Activated T-helper 17 cell treated with anti-CD3 and anti-CD28 coated beads, Interleukin-2, amount 50 U/mL, for 72 hours (primary cell): ENCODE measurements around the gene ZNRD2. TPM values are rescaled to one million over a fixed set of nuclear protein-coding genes. Genes with fewer than 3 reads are reported as not detected.

ENCODE experiments used
- ATAC-seq: fragments of 150-1000 bp; cut with Tn5 transposase; replicated peaks from 2 replicates; pipeline ENCODE4 v1.10.0; 2021; ENCODE audit warnings: mild to moderate bottlenecking, moderate library complexity
- H3K27ac Mint-ChIP-seq: one replicate; pipeline ENCODE4 v1.8.0; 2022; ENCODE audit warnings: mixed read lengths
- H3K27me3 Mint-ChIP-seq: one replicate; pipeline ENCODE4 v1.8.0; 2022; ENCODE audit warnings: mixed read lengths
- H3K36me3 Mint-ChIP-seq: one replicate; pipeline ENCODE4 v1.8.0; 2022; ENCODE audit warnings: low read depth, mild to moderate bottlenecking, mixed read lengths
- H3K4me1 Mint-ChIP-seq: one replicate; pipeline ENCODE4 v1.8.0; 2022; ENCODE audit warnings: mixed read lengths
- H3K4me3 Mint-ChIP-seq: one replicate; pipeline ENCODE4 v1.8.0; 2022; ENCODE audit warnings: mild to moderate bottlenecking, mixed read lengths
- H3K9me3 Mint-ChIP-seq: one replicate; pipeline ENCODE4 v1.8.0; 2022; ENCODE audit warnings: mixed read lengths
- total RNA-seq, 2 donors: library from RNA; stranded (reverse); gene quantifications; one replicate each; pipeline ENCODE4 v1.2.3, GENCODE V29; 2022

Gene ZNRD2
- total RNA-seq, 2 donors from 2014 or later, result 30.3 to 49.4 TPM

DNA sequence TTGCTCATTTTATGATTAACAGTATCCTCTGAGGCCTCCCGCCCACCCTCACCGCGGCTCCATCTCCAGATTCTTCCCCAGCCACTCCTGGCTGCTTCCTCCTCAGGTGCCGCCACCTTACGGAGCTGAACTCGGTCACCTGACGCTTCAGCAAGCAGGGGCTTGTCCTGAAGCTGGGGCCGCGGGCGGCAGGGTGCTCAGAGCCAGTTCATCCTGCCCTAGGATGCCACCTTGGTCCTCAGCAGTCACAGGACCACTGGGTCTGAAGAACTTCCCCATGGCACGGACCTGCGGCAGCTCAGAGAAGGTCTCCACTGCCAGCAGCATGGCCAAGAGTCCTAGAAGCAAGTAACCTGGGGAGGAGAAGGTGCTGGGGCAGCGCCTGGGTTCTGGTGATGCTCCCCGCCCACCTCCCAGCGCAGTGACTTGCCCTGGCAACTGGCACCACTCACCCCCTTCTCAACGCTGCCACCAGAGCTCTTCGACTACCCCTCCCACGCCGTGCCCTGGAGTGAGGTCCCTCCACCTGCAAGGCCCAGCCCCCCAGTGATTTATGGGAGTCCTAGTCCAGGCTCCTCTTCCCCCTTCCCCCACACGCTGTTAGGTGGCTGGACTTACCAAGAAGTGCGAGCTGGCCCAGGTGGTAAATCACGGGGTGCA is 22.7 kb downstream of the ZNRD2 start:
- Mint-ChIP-seq H3K4me3 (no peak overlapping the region), H3K36me3 (peaks cover 68% of the 10 kb centered on the region), H3K4me1 (peaks cover 17% of the 10 kb centered on the region), H3K9me3 (no peaks in the 10 kb centered on the region), H3K27me3 (no peaks in the 10 kb centered on the region), H3K27ac (no peak overlapping the region)
- no peak for ATAC-seq

DNA sequence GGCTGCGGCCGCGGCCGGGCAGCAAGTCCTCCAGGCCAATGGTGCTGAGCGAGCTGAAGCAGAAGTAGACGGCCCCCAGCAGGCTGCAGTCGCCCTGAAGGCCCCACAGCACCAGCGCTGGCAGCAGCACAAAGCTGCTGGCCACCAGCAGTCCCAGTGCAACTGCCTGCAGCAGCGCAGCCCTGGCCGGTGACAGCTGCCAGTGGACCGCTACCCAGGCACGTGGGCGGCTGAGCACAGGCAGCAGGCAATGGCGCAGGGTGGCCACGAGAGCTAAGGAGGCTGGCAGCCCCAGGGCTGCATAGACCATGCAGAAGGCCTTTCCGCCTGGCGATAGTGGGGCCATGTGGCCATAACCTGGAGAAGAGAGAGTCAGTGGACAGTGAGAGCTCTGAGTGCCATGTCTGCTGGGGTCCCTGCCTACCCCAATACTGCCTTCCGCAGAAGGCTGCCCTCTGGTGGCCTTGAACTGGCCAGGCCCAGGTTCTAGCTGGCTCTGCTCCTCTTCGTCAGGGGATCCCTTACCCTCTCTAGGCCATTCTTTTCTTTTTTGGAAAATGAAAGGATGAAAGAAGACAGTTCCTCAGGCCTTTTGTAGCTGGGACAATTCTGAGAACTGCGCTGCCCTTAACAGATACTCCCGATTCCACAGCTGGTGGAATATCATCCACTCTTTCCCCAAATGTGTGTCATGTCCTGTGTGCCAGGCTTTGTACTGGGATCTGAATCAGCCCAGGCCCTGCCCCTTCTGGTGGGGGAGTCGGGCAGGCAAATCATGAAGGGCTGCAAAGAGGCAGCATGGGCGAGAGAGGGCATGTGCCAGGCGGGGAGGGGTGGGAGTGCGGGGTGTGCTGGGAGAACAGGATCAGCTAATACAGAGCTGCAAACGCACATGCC is 23.5 kb downstream of the ZNRD2 start:
- ATAC-seq, result peak; percentile 48
- H3K27me3 Mint-ChIP-seq, result no peaks in the 10 kb centered on the region
- peak overlapping the region; percentile 36 for H3K27ac Mint-ChIP-seq
- peaks cover 10% of the 10 kb centered on the region for H3K4me1 Mint-ChIP-seq
- peaks cover 68% of the 10 kb centered on the region for H3K36me3 Mint-ChIP-seq
- H3K4me3 Mint-ChIP-seq, result no peak overlapping the region
- H3K9me3 Mint-ChIP-seq, result no peaks in the 10 kb centered on the region

DNA sequence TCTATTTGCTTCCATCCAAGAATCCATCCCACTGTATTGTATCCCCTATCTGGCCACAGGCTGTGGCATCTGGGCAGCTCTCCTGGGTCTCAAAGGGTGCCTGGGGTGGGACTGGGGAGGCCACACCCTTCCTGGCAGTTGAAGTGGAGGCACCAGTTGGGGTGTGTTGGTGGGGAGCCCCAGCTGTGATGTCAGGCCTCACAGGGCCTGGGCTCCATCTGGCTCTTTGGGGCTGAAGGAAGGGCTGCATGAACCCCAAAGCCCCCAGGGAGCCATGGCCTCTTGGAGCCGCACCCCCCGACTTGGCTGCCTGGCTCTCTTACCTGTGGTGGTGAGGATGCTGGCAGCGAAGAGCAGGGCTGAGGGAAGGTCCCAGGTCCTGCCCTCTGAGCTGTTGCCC is 24.9 kb downstream of the ZNRD2 start:
- H3K9me3 Mint-ChIP-seq, result no peaks in the 10 kb centered on the region
- peak overlapping the region; percentile 63 for H3K27ac Mint-ChIP-seq
- H3K36me3 Mint-ChIP-seq, result peaks cover 62% of the 10 kb centered on the region
- no peak for ATAC-seq
- no peaks in the 10 kb centered on the region for H3K27me3 Mint-ChIP-seq
- H3K4me1 Mint-ChIP-seq, result peaks cover 10% of the 10 kb centered on the region
- H3K4me3 Mint-ChIP-seq, result no peak overlapping the region

DNA sequence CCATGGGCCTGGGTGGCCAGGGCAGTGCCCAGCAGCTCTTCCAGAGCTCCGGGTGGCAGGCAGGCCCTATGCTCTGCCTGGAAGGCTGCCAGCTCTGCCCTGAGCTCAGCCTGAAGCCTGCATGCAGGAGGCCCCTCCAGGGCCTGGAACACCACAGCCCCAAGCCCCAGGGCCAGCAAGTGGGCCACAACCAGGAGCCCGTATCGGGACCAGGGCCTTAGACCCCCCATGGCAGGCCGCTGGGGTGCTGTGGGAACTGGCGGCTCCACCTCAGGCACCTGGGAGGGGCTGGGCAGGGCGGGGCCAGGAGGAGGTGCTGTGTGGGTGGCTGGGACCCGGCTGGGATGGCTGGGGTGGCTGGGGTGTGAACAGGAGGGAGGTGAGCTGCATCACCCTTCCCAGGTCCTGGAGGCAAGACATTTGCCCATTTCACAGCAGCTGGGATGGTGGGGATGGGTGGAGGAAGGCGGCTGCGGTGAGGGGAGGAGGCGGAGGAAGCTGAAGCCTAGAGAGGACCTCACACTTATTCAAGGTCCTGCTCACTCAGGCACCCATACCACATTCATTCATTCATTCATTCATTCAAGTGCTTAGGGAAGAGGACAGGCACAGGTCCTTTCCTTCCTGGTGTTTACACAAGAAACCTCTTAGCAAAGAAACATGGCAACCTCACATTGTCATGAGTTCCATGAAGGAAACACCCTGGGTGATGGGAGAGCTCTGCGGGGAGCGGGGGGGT is 25.4 kb downstream of the ZNRD2 start, which contains the start of gene KCNK7:
KCNK7 (minus strand) TSS at position 258 of the 739 bp plus-strand sequence; CDS start at position 230, 28 bp downstream.
- H3K9me3 Mint-ChIP-seq, result no peaks in the 10 kb centered on the region
- no peaks in the 10 kb centered on the region for H3K27me3 Mint-ChIP-seq
- H3K36me3 Mint-ChIP-seq, result peaks cover 56% of the 10 kb centered on the region
- no peak within 1 kb of the TSS for H3K4me3 Mint-ChIP-seq
- peak within 1 kb of the TSS; percentile 79 for H3K27ac Mint-ChIP-seq
- H3K4me1 Mint-ChIP-seq, result peaks cover 10% of the 10 kb centered on the region
- ATAC-seq, result peak; percentile 8

DNA sequence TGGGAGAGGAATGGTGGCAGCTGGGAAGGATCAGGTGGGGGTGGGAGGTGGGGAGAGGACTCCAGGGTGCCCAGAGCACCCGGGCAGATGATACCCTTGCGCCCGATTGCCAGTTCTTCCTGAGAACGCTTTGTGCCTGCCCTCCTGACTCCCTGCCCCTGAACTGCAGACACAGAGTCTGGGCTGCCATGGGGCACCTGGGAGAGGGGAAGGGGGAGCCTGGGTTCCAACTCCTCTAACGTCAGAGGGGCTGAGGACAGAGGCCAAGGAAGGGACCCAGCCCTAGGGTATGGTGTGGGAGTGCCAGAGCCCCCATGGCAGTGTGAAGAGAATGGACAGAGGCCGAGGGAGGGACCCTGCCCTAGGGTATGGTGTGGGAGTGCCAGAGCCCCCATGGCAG is 26.2 kb downstream of the ZNRD2 start:
- Mint-ChIP-seq H3K4me1 (peaks cover 10% of the 10 kb centered on the region), H3K27ac (peak overlapping the region; percentile 79)

DNA sequence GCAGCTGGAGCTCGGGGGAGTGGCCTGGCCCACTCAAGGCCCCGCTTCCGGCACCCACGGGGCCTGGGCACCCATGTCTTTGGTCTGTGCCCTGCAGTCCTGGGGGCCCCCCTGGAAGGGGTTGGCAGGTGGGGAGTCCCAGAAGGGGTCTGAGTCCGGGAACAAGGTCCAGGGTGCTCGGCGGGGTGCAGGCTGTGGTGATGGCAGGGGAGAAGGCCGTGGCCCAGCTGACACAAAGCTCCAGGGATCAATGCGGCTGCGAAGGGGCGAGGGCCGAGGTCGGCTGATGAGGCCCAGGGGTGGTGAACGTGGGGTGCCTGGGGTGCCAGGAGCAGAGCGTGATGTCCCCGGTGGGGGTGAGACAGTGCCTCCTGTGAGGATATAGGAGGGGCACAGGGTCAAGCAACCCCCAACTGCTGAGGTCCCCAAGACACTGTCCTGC is 28.0 kb downstream of the ZNRD2 start:
- no peaks in the 10 kb centered on the region for H3K9me3 Mint-ChIP-seq
- H3K36me3 Mint-ChIP-seq, result peaks cover 52% of the 10 kb centered on the region
- no peak for ATAC-seq
- H3K4me3 Mint-ChIP-seq, result no peak overlapping the region
- H3K4me1 Mint-ChIP-seq, result peaks cover 10% of the 10 kb centered on the region
- H3K27me3 Mint-ChIP-seq, result no peaks in the 10 kb centered on the region
- H3K27ac Mint-ChIP-seq, result no peak overlapping the region

More for the DNA sequence above, 26.2 kb downstream of the ZNRD2 start:
- H3K36me3 Mint-ChIP-seq, result peaks cover 48% of the 10 kb centered on the region
- no peak overlapping the region for H3K4me3 Mint-ChIP-seq
- no peaks in the 10 kb centered on the region for H3K27me3 Mint-ChIP-seq
- no peaks in the 10 kb centered on the region for H3K9me3 Mint-ChIP-seq
- ATAC-seq, result no peak

DNA sequence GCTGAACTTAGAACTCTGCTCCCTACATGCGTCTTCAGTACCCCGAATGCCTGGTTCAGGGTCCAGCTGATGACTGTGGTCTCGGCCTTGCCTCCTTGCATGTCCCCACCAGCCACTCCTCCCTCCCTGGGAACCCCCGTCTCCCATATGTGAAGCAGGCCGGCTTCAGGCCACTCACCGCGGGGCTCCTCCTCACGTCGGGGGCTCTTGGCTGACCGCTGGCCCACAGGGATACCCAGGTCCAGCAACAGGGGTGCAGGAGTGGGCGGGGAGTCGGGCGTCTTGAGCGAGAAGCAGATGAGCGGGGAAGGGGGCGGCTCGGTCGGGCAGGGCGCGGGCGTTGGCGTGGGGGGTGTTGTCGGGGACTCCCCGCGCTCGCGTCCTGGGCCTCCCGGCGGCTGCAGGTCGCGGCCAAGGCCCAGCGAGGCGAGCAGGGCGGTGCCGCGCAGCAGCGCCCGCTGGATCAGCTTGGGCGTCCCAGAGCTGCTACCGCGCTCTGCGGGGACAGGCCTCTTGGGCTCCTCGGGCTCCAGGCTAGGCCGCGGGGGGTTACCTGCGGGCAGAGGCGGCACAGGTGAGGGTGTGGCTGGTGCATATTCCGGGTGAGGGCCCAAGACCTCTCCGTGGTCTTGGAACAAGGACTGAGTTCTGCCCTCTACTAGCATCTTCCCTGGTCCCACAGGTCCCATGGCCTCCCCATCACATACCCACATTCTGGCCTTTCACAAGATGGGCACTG is 29.1 kb downstream of the ZNRD2 start:
- Mint-ChIP-seq H3K4me3 (no peak overlapping the region), H3K4me1 (peaks cover 10% of the 10 kb centered on the region), H3K27me3 (no peaks in the 10 kb centered on the region), H3K36me3 (peaks cover 54% of the 10 kb centered on the region), H3K27ac (no peak overlapping the region), H3K9me3 (no peaks in the 10 kb centered on the region)
- ATAC-seq, result no peak

DNA sequence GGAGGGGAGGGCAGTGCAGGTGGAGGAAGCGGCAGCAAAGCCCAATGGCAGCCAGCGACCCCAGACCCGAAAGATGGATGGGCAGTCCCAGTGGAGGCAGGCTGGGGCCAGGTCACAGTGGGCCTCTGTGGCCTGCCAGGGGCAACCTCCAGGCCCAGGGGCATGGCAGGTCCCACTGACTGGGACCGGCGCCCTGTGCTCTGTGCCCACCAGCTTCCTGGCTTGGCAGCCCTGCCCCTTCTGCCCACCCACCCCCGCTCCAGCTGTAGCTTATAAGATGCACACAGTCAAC is 29.6 kb downstream of the ZNRD2 start:
- Mint-ChIP-seq H3K9me3 (no peaks in the 10 kb centered on the region), H3K27me3 (no peaks in the 10 kb centered on the region), H3K36me3 (peaks cover 59% of the 10 kb centered on the region), H3K27ac (no peak overlapping the region), H3K4me3 (no peak overlapping the region), H3K4me1 (peaks cover 8% of the 10 kb centered on the region)
- no peak for ATAC-seq

DNA sequence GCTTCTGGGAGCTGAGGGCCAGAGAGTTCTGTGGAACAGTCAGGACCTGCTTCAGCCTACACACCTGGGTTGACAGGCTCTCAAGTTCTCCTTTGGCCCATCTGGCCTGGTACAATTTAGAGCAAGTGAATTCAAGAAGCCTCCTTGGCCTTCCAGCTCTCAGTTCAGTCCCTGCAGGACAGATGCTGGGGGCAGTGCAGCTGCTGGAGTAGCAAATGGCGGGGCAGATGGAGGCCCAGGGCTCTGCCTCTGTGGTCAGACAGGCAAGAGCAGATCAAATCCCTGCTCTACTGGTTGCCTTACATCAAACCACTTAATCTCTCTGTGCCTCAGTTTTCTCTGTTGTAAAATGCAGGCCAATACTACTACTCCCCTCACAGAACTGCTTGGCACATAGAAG is 34.0 kb downstream of the ZNRD2 start:
- no peak overlapping the region for H3K27ac Mint-ChIP-seq
- H3K36me3 Mint-ChIP-seq, result peaks cover 70% of the 10 kb centered on the region
- no peaks in the 10 kb centered on the region for H3K4me1 Mint-ChIP-seq
- H3K9me3 Mint-ChIP-seq, result no peaks in the 10 kb centered on the region
- no peaks in the 10 kb centered on the region for H3K27me3 Mint-ChIP-seq
- no peak overlapping the region for H3K4me3 Mint-ChIP-seq
- ATAC-seq, result no peak

DNA sequence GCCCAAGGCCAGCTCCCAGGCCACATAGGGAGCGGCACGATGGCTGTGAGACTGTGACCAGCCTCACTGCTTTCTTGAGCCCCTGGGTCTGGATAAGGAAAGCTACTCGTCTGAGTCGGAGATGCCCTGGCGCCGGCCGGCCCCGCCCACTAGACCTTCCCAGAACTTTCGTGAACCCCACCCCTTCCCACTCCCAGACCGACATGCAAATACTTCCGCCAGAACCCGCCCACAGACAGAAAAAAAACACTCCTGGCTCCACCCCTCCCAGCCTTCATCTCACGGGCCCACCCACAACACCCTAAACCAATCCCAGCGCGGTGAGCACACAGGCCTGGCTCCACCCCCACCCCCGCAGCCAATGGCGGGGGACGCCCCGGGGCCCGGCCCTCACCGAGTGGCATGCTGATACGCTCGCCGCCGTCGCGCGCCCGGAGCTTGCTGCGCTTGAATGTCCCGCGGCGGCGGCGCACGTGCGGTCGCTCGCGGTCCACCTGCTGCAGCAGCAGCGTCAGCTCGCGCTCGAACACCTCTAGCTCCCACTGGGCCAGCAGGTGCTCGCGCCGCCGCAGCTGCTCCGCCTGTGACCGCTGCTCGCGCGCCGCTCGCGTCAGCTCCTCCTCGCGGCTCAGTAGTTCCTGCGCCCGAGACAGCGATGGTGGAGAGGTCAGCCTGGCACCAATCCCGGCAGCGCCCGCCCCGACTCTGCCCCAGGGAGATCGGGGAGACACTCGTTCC is 36.8 kb downstream of the ZNRD2 start:
- Mint-ChIP-seq H3K27me3 (no peaks in the 10 kb centered on the region), H3K4me1 (peaks cover 10% of the 10 kb centered on the region), H3K27ac (no peak overlapping the region), H3K4me3 (no peak overlapping the region), H3K9me3 (no peaks in the 10 kb centered on the region), H3K36me3 (peaks cover 97% of the 10 kb centered on the region)
- peak; percentile 63 for ATAC-seq

DNA sequence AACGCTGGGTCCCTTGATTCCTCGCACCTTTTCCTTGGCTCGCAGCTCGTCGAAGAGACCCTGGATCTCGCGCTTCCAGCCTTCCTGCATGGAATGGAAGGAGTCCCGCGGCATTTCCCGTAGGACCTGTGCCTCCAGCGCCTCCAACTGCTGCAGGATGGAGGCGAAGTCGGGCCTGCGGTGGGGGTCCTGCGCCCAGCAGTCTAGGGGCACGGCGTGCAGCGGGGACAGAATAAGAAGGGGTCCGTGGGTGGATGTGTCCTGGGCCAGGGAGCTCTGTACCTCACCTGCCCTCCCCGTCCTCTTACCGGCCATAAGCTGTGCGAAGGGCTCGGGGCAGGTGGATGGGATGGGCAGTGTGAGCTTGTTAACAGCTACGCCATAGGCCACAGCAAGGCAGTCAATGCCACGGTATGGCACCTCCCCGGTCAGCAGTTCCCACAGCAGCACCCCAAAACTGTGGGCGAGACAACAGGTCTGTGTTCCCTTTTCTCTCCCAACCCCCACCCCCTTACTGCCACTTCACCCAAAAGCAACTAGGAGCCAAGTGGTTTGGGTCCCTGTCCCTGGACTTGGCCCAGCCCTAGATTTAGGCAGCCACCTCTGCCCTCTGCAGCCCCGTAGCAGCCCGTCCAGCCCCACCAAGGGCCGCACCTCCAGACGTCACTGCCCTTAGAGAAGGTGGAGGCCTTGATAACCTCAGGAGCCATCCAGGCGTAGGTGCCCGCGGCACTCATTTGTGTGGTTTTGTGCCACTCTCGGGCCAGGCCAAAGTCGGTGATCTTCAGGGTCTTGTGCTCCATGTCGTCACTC is 37.5 kb downstream of the ZNRD2 start:
- no peaks in the 10 kb centered on the region for H3K9me3 Mint-ChIP-seq
- no peaks in the 10 kb centered on the region for H3K27me3 Mint-ChIP-seq
- H3K4me1 Mint-ChIP-seq, result peaks cover 16% of the 10 kb centered on the region
- H3K36me3 Mint-ChIP-seq, result peaks cover 99% of the 10 kb centered on the region
- no peak overlapping the region for H3K27ac Mint-ChIP-seq
- no peak for ATAC-seq
- no peak overlapping the region for H3K4me3 Mint-ChIP-seq

DNA sequence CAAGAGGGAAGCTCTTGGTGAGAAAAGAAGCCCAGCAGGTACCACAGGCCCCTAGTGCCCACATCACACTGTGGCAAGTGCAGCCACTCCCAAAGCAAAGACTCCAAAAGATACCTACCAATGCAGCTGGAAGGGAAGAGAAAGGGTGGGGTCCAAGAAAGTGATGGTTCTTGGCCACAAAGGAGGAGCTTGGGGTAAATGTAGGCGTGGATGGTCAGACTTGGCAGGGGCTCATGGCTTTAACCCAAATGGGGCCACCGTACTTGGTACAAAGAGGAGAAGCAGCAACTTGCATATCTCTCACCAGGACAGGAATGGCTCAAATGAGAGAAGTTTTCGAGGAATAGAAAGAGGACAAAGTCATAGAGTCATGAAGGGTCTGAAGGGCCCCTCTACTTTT is 39.0 kb downstream of the ZNRD2 start:
- Mint-ChIP-seq H3K4me1 (peaks cover 16% of the 10 kb centered on the region), H3K27me3 (no peaks in the 10 kb centered on the region), H3K4me3 (peak overlapping the region; percentile 96), H3K9me3 (no peaks in the 10 kb centered on the region), H3K27ac (peak overlapping the region; percentile 97), H3K36me3 (peaks cover 99% of the 10 kb centered on the region)
- ATAC-seq, result no peak

DNA sequence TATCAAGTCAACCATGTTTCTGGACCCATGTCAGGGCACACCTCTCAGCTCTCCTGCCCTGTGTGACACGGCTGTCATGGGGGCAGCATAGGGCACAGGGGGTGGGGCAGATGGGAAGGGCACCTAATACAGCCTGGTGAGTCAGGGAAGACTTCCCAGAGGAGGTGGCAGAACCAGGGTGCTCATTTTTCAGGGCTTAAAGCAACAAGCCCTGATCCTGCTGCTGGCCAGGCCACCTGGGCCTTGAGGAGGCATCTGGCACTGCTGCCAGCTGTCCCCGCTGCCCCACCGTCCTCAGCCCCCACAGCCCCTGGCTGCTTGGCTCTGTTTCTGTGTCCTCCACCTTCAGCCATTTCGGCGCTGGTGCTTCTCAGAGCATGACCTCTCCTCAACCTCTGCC is 39.4 kb downstream of the ZNRD2 start:
- peaks cover 16% of the 10 kb centered on the region for H3K4me1 Mint-ChIP-seq
- H3K27ac Mint-ChIP-seq, result peak overlapping the region; percentile 97
- H3K36me3 Mint-ChIP-seq, result peaks cover 96% of the 10 kb centered on the region
- no peak for ATAC-seq
- peak overlapping the region; percentile 96 for H3K4me3 Mint-ChIP-seq
- H3K9me3 Mint-ChIP-seq, result no peaks in the 10 kb centered on the region
- H3K27me3 Mint-ChIP-seq, result no peaks in the 10 kb centered on the region
